RWPE1 (cell line): ENCODE results near the gene NIN.

Experiments
- CTCF ChIA-PET: fragments of 350-600 bp; sonication (Branson Sonifier 250); formaldehyde crosslinking; extraction: SDS; loops from one replicate; lab custom pipeline; 2021; lab: Yijun Ruan, JAX
- POLR2A ChIA-PET: fragments of 400-600 bp; formaldehyde crosslinking; extraction: SDS; loops from one replicate; lab custom pipeline; 2020; ENCODE audit warnings: antibody characterized with exemption; ENCODE audit not compliant: low non-redundant PET; lab: Yijun Ruan, JAX
- DNase-seq: peaks from one replicate; pipeline ENCODE4 v3.0.0; 2012; ENCODE audit warnings: low spot score
- H3K27ac ChIP-seq: fragments of 450-650 bp; 2 replicates; pipeline ENCODE4 v1.5.1; 2017
- TF ChIP-seq, protein P1 (sequence below): fragments of 450-650 bp; conservative IDR thresholded peaks from 2 replicates; pipeline ENCODE4 v1.5.1; 2017; ENCODE audit warnings: low read depth, mild to moderate bottlenecking

The NIN gene

GRCh38 chr14:50865391-50866076 is 34.6 kb upstream of the NIN start:
- TF ChIP-seq, protein P1, sequence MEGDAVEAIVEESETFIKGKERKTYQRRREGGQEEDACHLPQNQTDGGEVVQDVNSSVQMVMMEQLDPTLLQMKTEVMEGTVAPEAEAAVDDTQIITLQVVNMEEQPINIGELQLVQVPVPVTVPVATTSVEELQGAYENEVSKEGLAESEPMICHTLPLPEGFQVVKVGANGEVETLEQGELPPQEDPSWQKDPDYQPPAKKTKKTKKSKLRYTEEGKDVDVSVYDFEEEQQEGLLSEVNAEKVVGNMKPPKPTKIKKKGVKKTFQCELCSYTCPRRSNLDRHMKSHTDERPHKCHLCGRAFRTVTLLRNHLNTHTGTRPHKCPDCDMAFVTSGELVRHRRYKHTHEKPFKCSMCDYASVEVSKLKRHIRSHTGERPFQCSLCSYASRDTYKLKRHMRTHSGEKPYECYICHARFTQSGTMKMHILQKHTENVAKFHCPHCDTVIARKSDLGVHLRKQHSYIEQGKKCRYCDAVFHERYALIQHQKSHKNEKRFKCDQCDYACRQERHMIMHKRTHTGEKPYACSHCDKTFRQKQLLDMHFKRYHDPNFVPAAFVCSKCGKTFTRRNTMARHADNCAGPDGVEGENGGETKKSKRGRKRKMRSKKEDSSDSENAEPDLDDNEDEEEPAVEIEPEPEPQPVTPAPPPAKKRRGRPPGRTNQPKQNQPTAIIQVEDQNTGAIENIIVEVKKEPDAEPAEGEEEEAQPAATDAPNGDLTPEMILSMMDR, result no peak
- H3K27ac ChIP-seq, result no peak overlapping the region
- ChIA-PET CTCF (interaction anchor here (0.5 kb wide), 2 partner anchors 46 to 96 kb away, joined by 3 read pairs; no protein-coding TSS in a partner anchor), POLR2A (no interaction called here)
- no peak for DNase-seq

DNA sequence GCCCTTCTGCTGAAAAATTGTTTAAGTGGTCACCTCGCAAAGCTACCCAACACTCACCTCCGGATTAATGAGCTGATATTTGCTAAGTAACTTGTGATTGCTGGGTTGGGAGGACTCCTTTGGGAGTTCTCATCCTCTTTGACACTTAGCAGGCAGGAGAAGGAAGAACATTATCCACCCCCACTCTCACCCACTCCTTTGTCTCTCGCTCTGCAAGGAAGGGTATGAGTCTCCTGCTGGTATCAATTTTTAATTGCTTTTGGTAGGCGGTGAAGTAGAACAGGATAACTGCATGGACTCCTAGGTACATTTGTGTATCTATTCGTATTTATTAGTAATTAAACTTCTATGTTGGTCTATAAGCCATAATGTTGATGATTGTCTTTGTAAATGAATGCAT is 34.0 kb upstream of the NIN start:
- CTCF ChIA-PET, result interaction anchor here (0.5 kb wide), 1 partner anchor 95 kb away, joined by 3 read pairs; no protein-coding TSS in a partner anchor
- no peak for DNase-seq
- no peak overlapping the region for H3K27ac ChIP-seq
- POLR2A ChIA-PET, result no interaction called here
- TF ChIP-seq, protein P1, result no peak

DNA sequence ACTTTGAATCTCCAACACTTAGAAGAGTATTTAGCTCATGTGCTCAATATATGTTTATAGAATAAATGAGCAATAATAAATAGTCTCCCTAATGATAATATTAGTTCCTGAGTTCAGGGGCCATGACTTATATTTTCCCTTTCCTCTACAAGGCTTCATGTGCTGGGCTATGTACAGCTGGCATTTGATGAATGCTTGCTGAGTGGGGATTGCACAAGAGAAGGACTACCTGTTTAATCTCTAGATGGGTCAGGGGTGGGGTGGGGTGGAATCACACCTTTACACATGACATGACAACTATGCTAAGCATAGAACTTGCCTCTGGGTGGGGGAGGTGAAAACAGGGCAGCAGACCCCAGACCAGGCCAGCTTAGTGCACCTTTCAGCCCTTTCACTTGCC is 33.3 kb upstream of the NIN start:
- DNase-seq, result no peak
- H3K27ac ChIP-seq, result no peak overlapping the region
- TF ChIP-seq, protein P1, result no peak
- ChIA-PET CTCF (interaction anchor here (0.5 to 0.8 kb wide), 3 partner anchors 245 to 1279 kb away, joined by 3 to 4 read pairs (median 4); no protein-coding TSS in a partner anchor), POLR2A (no interaction called here)

DNA sequence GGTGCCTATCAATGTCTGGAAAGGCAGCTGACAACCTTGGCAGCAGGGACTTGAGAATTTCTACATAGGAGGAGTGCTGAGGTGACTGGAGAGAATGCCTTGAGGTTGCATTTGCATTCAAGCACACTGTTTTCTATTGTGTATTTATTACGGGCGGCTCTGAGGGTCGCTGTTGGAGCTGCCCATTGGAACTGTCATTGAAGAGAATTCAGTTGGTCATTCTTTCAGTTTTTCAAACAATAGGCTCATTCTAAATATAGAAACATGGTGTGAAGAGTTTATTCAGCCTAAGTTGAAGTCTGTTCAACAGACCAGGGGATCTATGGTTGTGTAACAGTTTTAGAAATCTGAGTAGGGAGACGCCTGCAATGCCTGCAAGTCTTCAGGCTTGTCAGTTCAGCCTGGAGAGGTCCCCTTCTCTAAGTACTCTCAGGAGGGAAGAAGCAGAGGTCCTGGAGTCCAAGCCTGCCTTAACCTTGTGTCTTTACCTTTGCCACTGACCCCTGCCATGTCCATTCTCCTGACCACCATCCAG is 31.1 kb upstream of the NIN start:
- ChIA-PET POLR2A (no interaction called here), CTCF (interaction anchor here (0.6 kb wide), 1 partner anchor 79 kb away, joined by 4 read pairs; no protein-coding TSS in a partner anchor)
- DNase-seq, result no peak
- no peak overlapping the region for H3K27ac ChIP-seq
- TF ChIP-seq, protein P1, result no peak

DNA sequence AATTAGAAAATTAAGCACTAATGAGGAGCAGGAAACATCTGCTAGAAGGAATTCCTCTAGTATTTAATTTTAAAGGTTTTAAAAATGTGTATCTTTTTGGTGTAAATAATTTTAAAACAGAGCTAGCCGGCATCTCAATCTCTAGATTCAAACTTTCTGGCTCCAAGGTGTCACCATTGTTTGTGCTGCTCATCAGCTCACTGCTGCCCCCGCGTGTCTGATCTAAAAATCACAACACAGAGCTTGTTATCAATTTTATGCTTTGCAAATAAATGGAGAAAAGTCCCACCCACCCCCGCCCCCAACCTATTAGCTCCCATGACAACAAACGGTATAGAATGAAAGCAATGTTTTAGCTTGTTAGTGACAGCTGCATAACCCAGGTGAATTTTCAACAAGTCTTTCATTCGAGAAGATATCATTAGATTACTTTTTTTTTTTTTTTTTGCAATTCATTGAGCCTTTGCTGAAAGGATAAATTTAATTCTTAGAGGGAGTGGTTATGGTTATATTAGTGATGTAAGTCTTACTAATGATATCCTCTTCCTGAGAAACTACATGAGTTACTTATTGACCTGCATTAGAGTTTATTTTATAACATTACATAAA is 29.6 kb upstream of the NIN start:
- POLR2A ChIA-PET, result no interaction called here
- TF ChIP-seq, protein P1, result peak; percentile 80
- H3K27ac ChIP-seq, result peak overlapping the region; percentile 78
- CTCF ChIA-PET, result interaction anchor here (0.5 to 1.8 kb wide), 19 partner anchors 10 to 1010 kb away, joined by 3 to 8 read pairs (median 3); partner anchors contain the start of gene ABHD12B
- peak; percentile 82 for DNase-seq

DNA sequence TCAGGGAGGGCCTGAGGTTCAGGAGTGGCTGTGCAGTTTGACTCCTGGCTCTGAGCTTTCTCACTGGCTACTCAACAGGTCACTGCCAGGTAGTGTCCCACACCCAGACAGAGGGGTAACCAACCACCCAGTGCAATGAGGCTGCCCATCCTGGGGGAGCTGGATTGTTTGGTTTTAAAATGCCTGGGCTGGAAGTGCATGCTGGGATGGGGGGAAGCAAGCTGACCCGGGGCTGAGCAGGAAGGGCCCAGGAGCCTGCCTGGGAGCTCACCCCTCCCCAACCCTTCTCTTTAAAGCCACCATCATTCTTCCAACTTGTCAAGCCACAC is 28.3 kb upstream of the NIN start:
- peak overlapping the region; percentile 78 for H3K27ac ChIP-seq
- CTCF ChIA-PET, result interaction anchor here (0.5 to 1.8 kb wide), 4 partner anchors 9 to 518 kb away, joined by 3 to 8 read pairs (median 4); partner anchors contain the start of gene ABHD12B
- TF ChIP-seq, protein P1, result no peak
- POLR2A ChIA-PET, result no interaction called here
- DNase-seq, result no peak
